BLaER1 treated with 17β-estradiol and CSF1 and Interleukin-3, amounts not matched to agents 10 nM and 100 nM (cell line): ENCODE measurements around the gene BRI3BP.
A peak's percentile ranks its signal among the peaks of the same experiment; 100 is the strongest.

Experiments used
- H3K27ac ChIP-seq, 11 experiments: shearing (Covaris generic); formaldehyde crosslinking; 2 replicates each; pipeline ENCODE4 v1.8.1; 2022
- H3K27me3 ChIP-seq, 11 experiments: shearing (Covaris generic); formaldehyde crosslinking; 2 replicates each; pipeline ENCODE4 v1.8.1; 2022
- H3K36me3 ChIP-seq, 11 experiments: shearing (Covaris generic); formaldehyde crosslinking; 2 replicates each; pipeline ENCODE4 v1.8.1; 2022
- H3K4me1 ChIP-seq, 10 experiments: shearing (Covaris generic); formaldehyde crosslinking; 2 replicates each; pipeline ENCODE4 v1.8.1; 2022
- H3K4me2 ChIP-seq, 11 experiments: shearing (Covaris generic); formaldehyde crosslinking; 2 replicates each; pipeline ENCODE4 v1.8.1; 2022
- H3K4me3 ChIP-seq, 10 experiments: shearing (Covaris generic); formaldehyde crosslinking; 2 replicates each; pipeline ENCODE4 v1.8.1; 2022
- H3K9ac ChIP-seq, 11 experiments: shearing (Covaris generic); formaldehyde crosslinking; 2 replicates each; pipeline ENCODE4 v1.8.1; 2022
- H3K9me3 ChIP-seq, 11 experiments: shearing (Covaris generic); formaldehyde crosslinking; replicated peaks in 1 of 11; 2 replicates each; pipeline ENCODE4 v1.8.1; 2022
- H4K20me1 ChIP-seq, 11 experiments: shearing (Covaris generic); formaldehyde crosslinking; 2 replicates each; pipeline ENCODE4 v1.8.1; 2022
- Cebpa-rat ChIP-seq, 11 experiments: shearing (Covaris generic); IDR thresholded peaks; 2 replicates each; pipeline ENCODE4 v1.8.1; 2022

BRI3BP gene

GRCh38 chr12:125003021-125003420 is 9.6 kb downstream of the BRI3BP start:
- Histone ChIP-seq H3K36me3 (peaks cover 0 to 88% (median 64%) of the 10 kb centered on the region in 11 experiments; a peak in 19 of 22 replicates), H3K27me3 (no peaks in the 10 kb centered on the region), H3K27ac (no peak overlapping the region), H4K20me1 (peaks cover 0 to 73% (median 46%) of the 10 kb centered on the region in 11 experiments; a peak in 15 of 22 replicates), H3K9me3 (peaks cover 0 to 9% (median 0%) of the 10 kb centered on the region in 11 experiments; a peak in 4 of 22 replicates), H3K4me1 (peaks cover 0 to 10% (median 0%) of the 10 kb centered on the region in 10 experiments; a peak in 4 of 20 replicates), H3K9ac (no peak overlapping the region), H3K4me3 (no peak overlapping the region), H3K4me2 (no peak overlapping the region)
- TF ChIP-seq Cebpa-rat (IDR thresholded peaks at IDR 0.05) = no peak

- no peak for TF ChIP-seq Cebpa-rat (IDR thresholded peaks at IDR 0.05)
- peaks cover 0 to 10% (median 0%) of the 10 kb centered on the region in 10 experiments; a peak in 4 of 20 replicates for H3K4me1 ChIP-seq
- no peak overlapping the region for H3K27ac ChIP-seq
- H3K9ac ChIP-seq = no peak overlapping the region
- no peak overlapping the region for H3K4me2 ChIP-seq
- no peak overlapping the region for H3K4me3 ChIP-seq
- no peaks in the 10 kb centered on the region for H3K27me3 ChIP-seq
- H3K36me3 ChIP-seq = peaks cover 0 to 91% (median 57%) of the 10 kb centered on the region in 11 experiments; a peak in 19 of 22 replicates
- H4K20me1 ChIP-seq = peaks cover 0 to 69% (median 41%) of the 10 kb centered on the region in 11 experiments; a peak in 14 of 22 replicates
- H3K9me3 ChIP-seq = peaks cover 0 to 10% (median 0%) of the 10 kb centered on the region in 11 experiments; a peak in 4 of 22 replicates
These were observed 11.2 kb downstream of the BRI3BP start for GRCh38 chr12:125004621-125005020.

- Histone ChIP-seq H3K4me3 (no peak overlapping the region), H4K20me1 (peaks cover 0 to 77% (median 44%) of the 10 kb centered on the region in 11 experiments; a peak in 14 of 22 replicates), H3K9ac (no peak overlapping the region; a peak in 1 of 22 replicates), H3K27ac (no peak overlapping the region), H3K4me1 (peaks cover 0 to 10% (median 0%) of the 10 kb centered on the region in 10 experiments; a peak in 4 of 20 replicates), H3K36me3 (peaks cover 0 to 96% (median 65%) of the 10 kb centered on the region in 11 experiments; a peak in 19 of 22 replicates), H3K4me2 (no peak overlapping the region), H3K27me3 (no peaks in the 10 kb centered on the region), H3K9me3 (peaks cover 0 to 10% (median 0%) of the 10 kb centered on the region in 11 experiments; a peak in 4 of 22 replicates)
- no peak for TF ChIP-seq Cebpa-rat (IDR thresholded peaks at IDR 0.05)
These were observed 12.2 kb downstream of the BRI3BP start for GRCh38 chr12:125005652-125006051.

DNA sequence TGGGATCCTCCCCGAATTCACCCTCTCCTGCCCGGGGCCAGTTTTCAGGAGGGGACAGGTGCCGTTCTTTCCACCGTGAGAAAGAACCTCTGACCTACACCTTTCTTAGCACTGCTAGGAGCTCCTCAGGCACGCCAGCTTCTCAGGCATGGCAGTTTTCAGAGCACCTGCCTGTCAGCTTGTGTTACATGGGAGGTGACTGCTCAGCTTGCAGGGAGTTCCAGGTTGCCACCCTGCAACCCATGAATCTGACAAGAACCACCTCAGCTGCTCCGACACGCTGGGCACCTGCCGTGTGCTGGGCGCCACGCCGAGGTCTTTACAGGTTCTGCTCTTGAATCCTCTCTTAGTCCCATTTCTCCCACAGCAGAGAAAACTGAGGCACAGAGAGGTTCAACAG is 12.9 kb downstream of the BRI3BP start:
- no peak overlapping the region for H3K4me3 ChIP-seq
- no peaks in the 10 kb centered on the region for H3K27me3 ChIP-seq
- H3K36me3 ChIP-seq = peaks cover 0 to 96% (median 72%) of the 10 kb centered on the region in 11 experiments; a peak in 19 of 22 replicates
- TF ChIP-seq Cebpa-rat (IDR thresholded peaks at IDR 0.05) = no peak
- H3K9ac ChIP-seq = no peak overlapping the region; a peak in 1 of 22 replicates
- H4K20me1 ChIP-seq = peaks cover 0 to 77% (median 50%) of the 10 kb centered on the region in 11 experiments; a peak in 15 of 22 replicates
- H3K4me1 ChIP-seq = peaks cover 0 to 10% (median 0%) of the 10 kb centered on the region in 10 experiments; a peak in 4 of 20 replicates
- H3K9me3 ChIP-seq = peaks cover 0 to 10% (median 0%) of the 10 kb centered on the region in 11 experiments; a peak in 4 of 22 replicates
- no peak overlapping the region for H3K27ac ChIP-seq
- no peak overlapping the region for H3K4me2 ChIP-seq

DNA sequence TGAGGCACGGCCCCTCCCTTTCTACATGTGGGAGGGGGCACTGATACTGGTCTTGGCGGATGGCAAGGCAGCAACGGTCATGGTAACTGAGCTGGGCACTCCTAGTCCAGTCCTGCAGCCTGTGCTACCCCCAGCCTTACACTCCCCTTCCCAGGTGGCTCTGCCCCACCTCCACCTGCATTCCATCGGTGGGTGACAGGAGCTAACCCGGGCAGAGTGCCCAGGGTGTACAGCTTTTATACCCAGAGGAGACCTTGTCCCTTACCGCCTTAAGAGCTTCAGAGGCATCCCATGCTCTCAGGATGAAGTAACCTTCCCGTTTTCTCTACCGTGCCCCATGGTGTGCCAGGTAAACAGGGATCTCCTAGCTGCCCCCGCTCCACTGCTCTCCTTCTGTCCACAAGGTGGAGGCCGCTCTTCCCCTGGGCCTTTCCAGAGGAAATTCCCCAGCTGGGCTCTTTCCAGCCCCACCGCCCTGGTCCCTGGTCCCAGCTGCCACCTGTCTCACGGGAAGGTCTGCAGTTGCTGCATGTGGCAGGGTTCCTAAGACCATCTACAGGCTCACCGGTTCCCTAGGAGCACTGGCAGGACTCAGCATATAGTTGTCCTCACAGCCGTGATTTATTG is 20.5 kb downstream of the BRI3BP start:
- Histone ChIP-seq H3K4me2 (0 out of 22 replicates have a peak overlapping the region, but pooled peaks of 1 of the 11 experiments have one; percentile 0), H3K36me3 (peaks cover 28 to 96% (median 85%) of the 10 kb centered on the region in 11 experiments), H3K9me3 (no peaks in the 10 kb centered on the region), H3K27me3 (no peaks in the 10 kb centered on the region), H3K9ac (no peak overlapping the region), H3K27ac (no peak overlapping the region), H3K4me3 (no peak overlapping the region), H3K4me1 (peaks cover 0 to 18% (median 1%) of the 10 kb centered on the region in 10 experiments; a peak in 7 of 20 replicates), H4K20me1 (peaks cover 0 to 55% (median 26%) of the 10 kb centered on the region in 11 experiments; a peak in 16 of 22 replicates)
- TF ChIP-seq Cebpa-rat (IDR thresholded peaks at IDR 0.05) = no peak

- Histone ChIP-seq H4K20me1 (peaks cover 0 to 53% (median 26%) of the 10 kb centered on the region in 11 experiments; a peak in 16 of 22 replicates), H3K27me3 (no peaks in the 10 kb centered on the region), H3K4me1 (peaks cover 0 to 18% (median 1%) of the 10 kb centered on the region in 10 experiments; a peak in 7 of 20 replicates), H3K9ac (no peak overlapping the region), H3K9me3 (no peaks in the 10 kb centered on the region), H3K4me3 (no peak overlapping the region), H3K4me2 (0 out of 22 replicates have a peak overlapping the region, but pooled peaks of 1 of the 11 experiments have one; percentile 0), H3K36me3 (peaks cover 31 to 97% (median 88%) of the 10 kb centered on the region in 11 experiments), H3K27ac (no peak overlapping the region)
- TF ChIP-seq Cebpa-rat (IDR thresholded peaks at IDR 0.05) = no peak
These were observed 21.1 kb downstream of the BRI3BP start for GRCh38 chr12:125014526-125014925.

DNA sequence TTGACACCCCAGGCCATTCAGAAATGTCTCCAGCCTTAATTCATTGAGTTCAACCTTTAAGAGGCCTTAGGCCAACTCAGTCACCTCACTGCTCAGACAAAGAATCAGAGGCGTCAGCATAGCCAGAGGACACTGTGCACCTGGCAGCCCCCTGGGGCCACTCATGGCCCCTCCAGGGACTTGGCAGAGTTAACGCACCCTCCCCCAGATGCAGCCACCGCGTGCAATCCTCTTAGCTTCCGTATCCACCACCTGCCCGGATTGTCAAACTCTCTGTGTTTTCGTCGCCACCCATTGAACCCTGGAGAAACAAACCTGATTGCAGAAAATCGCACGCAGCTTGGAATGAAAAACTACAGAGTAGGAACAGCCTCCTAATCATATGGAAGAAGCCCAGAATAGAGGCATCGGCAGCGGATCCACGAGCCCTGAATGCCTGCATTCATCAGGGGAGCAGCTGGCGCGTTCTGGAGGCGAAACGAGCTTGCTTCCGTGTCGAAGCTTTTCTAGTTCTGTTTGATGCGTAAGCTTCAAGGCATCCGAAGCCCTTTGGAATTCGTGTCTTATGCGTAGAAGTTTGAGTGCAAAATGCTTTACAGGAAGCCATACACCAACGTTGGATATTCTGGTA is 22.4 kb downstream of the BRI3BP start:
- H3K4me1 ChIP-seq = peaks cover 0 to 18% (median 1%) of the 10 kb centered on the region in 10 experiments; a peak in 7 of 20 replicates
- no peak for TF ChIP-seq Cebpa-rat (IDR thresholded peaks at IDR 0.05)
- no peak overlapping the region for H3K4me3 ChIP-seq
- peaks cover 31 to 97% (median 89%) of the 10 kb centered on the region in 11 experiments for H3K36me3 ChIP-seq
- peaks cover 0 to 9% (median 4%) of the 10 kb centered on the region in 11 experiments; a peak in 7 of 22 replicates for H3K9me3 ChIP-seq
- H3K27ac ChIP-seq = no peak overlapping the region
- no peaks in the 10 kb centered on the region for H3K27me3 ChIP-seq
- peak overlapping the region in 1 of 11 experiments; percentile 13; a peak in 1 of 22 replicates for H3K4me2 ChIP-seq
- H3K9ac ChIP-seq = no peak overlapping the region
- H4K20me1 ChIP-seq = peaks cover 0 to 41% (median 14%) of the 10 kb centered on the region in 11 experiments; a peak in 15 of 22 replicates

GRCh38 chr12:125017801-125018200 is 24.4 kb downstream of the BRI3BP start:
- Histone ChIP-seq H3K4me3 (no peak overlapping the region), H3K9me3 (peaks cover 0 to 26% (median 19%) of the 10 kb centered on the region in 11 experiments; a peak in 18 of 22 replicates), H3K4me1 (peaks cover 0 to 18% (median 4%) of the 10 kb centered on the region in 10 experiments; a peak in 7 of 20 replicates), H3K4me2 (no peak overlapping the region), H3K36me3 (peaks cover 30 to 97% (median 89%) of the 10 kb centered on the region in 11 experiments), H3K9ac (no peak overlapping the region), H3K27me3 (no peaks in the 10 kb centered on the region), H4K20me1 (peaks cover 0 to 24% (median 0%) of the 10 kb centered on the region in 11 experiments; a peak in 7 of 22 replicates), H3K27ac (no peak overlapping the region)
- no peak for TF ChIP-seq Cebpa-rat (IDR thresholded peaks at IDR 0.05)
